Measurements from ENCODE around the gene ANKS1A.

DNA sequence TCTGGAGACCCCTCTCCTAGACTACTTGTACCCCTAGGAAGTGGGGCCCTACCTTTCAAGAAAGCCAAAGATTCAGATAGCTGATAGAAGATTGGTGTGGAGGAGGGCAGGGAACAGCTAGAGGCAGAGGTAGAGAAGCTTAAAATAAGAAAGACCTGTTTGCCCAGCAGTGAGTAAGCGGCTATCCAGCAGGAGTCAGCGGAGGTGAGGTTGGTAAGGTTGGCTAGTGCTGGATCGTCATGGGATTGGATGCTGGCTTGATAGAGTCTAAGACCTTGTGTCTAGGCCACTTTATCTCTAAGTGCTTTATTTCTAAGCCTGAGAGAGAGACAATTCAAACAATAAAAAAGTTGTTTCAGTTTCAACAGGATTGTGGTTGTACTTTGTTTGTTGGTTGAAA is 19.1 kb downstream of the ANKS1A start:
- TF ChIP-seq POLR2A (IDR thresholded peaks at IDR 0.05; ENCODE audit: low read length): no peak
- TF ChIP-seq GATA1 (IDR thresholded peaks at IDR 0.05; ENCODE audit: low read depth, low read length): no peak
